ENCODE data around the gene C1QTNF12. TPM values are rescaled to one million over a fixed set of nuclear protein-coding genes. Genes with fewer than 3 reads are reported as not detected.

The C1QTNF12 gene
- total RNA-seq, 1 experiment from 2014 or later = 4.4 TPM

DNA sequence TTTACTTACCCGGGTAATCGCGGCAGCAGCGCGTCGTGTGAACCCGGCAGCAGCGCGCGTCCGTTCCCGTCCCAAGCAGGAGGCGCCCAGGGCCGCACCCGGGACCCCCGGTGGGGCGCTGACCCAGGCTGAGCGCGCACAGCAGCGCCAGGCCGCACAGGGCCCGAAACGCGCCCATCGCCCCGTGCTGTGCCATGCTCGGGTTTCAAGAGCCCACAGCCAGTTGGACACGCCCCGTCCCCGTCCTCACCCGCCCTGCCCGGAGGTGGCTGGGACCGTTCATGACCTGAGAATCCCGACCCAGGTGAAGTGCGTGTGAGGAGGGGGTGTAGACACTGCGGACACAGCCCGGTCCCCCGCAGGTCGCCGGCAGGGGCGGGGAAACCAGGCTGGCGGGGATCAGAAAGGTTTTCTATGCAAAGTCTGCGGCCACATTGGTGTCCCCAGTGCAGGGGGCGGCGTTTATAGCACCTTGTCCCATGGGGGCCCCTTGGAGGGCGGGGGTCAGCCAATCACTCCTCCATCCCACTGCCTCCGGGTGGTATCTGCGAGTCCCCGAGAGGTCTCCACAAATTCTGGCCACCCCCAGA lies 40.1 kb downstream of the C1QTNF12 start, which contains the start of gene TNFRSF18:
TNFRSF18 (minus strand) TSS at position 217 of the 590 bp plus-strand sequence; CDS start at position 196, 21 bp downstream.
- WGBS (ENCODE audit: extremely low coverage, insufficient read length, low lambda C conversion rate) = no CpG with 5 or more reads among the region's 49 CpGs
- Histone ChIP-seq H2BK15ac (ENCODE audit: low read depth, low read length) (no peak within 1 kb of the TSS), H4K8ac (replicated peaks; ENCODE audit: insufficient read length, low read depth, low read length) (no peak within 1 kb of the TSS), H3K18ac (ENCODE audit: insufficient read length, low read depth, low read length) (no peak within 1 kb of the TSS), H2BK20ac (ENCODE audit: low read depth, low read length, poor library complexity, severe bottlenecking) (no peak within 1 kb of the TSS), H2AFZ (ENCODE audit: low read length) (no peak within 1 kb of the TSS), H4K91ac (ENCODE audit: insufficient read length, low read depth, low read length) (no peak within 1 kb of the TSS), H3K23ac (ENCODE audit: insufficient read length, low read depth, low read length) (no peak within 1 kb of the TSS), H3K14ac (ENCODE audit: insufficient read depth, low read length) (no peak within 1 kb of the TSS; the same call in 1 of the 2 replicates), H3K9ac (ENCODE audit: extremely low read depth, insufficient read length, low read length) (no peak within 1 kb of the TSS), H2BK12ac (ENCODE audit: insufficient read length, low read depth, low read length) (no peak within 1 kb of the TSS), H3K4me1 (ENCODE audit: insufficient read depth, low read length) (no peaks in the 10 kb centered on the region), H4K5ac (ENCODE audit: insufficient read length, low read depth, low read length) (no peak within 1 kb of the TSS), H3K4me2 (ENCODE audit: insufficient read depth, insufficient read length, low read length) (peak within 1 kb of the TSS; percentile 76), H3K27me3 (ENCODE audit: insufficient read depth, low read length) (no peaks in the 10 kb centered on the region; the same call in 1 of the 2 replicates), H3K23me2 (ENCODE audit: insufficient read length, low read depth, low read length, poor library complexity, severe bottlenecking) (peaks cover 3% of the 10 kb centered on the region), H3K79me2 (ENCODE audit: insufficient read depth, low read length) (no peaks in the 10 kb centered on the region), H3K56ac (ENCODE audit: insufficient read length, low read depth, low read length) (no peak within 1 kb of the TSS), H3K9me3 (ENCODE audit: control insufficient read depth, low read depth, low read length) (no peaks in the 10 kb centered on the region), H4K20me1 (ENCODE audit: control insufficient read depth, insufficient read depth, insufficient read length) (no peaks in the 10 kb centered on the region), H3K4ac (ENCODE audit: low read depth, low read length) (no peak within 1 kb of the TSS), H2AK5ac (ENCODE audit: insufficient read length, low read length) (no peak within 1 kb of the TSS), H3T11ph (ENCODE audit: low read length) (no peak within 1 kb of the TSS), H2BK5ac (ENCODE audit: insufficient read length, low read length) (no peak within 1 kb of the TSS), H3K27ac (ENCODE audit: insufficient read length, low read depth, low read length) (no peak within 1 kb of the TSS), H3K79me1 (ENCODE audit: insufficient read depth, low read depth, low read length, poor library complexity, severe bottlenecking) (no peaks in the 10 kb centered on the region), H2BK120ac (ENCODE audit: low read depth, low read length, poor library complexity, severe bottlenecking) (no peak within 1 kb of the TSS)
- no peak for TF ChIP-seq CTCF (conservative IDR thresholded peaks at IDR 0.05)
- DNase-seq = peak; percentile 76
- Mint-ChIP-seq H3K27me3 (ENCODE audit: low read depth) (peaks cover 20% of the 10 kb centered on the region), H3K9me3 (no peaks in the 10 kb centered on the region), H3K4me3 (peak within 1 kb of the TSS; percentile 30 to 35; a peak in 3 of 5 replicates), H3K4me1 (peaks cover 2 to 6% of the 10 kb centered on the region in 2 experiments; a peak in 2 of 4 replicates), H3K36me3 (ENCODE audit: insufficient read depth in 1 of 3, low read depth in 3 of 3) (no peaks in the 10 kb centered on the region), H3K27ac (no peak within 1 kb of the TSS)
